ENCODE results near the gene PRSS56.

Gene PRSS56

DNA sequence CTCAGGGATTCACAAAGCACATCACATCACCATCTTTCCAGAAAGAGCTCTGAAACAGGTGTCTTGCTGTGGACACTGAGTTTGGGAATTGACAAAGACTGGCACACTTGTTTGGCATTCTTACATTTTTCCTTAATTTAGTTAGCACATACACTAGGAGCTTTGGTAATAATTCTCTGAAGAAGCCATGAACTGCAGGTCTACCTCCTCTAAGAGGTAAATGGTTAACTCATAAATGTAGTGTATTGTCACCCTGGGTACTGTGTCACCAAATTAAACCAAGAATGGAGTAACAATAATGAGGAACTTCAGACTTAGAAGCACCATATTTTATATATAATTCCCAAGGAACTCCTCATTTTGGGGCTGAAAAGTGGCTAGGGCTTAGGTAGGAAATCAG lies 52.9 kb downstream of the PRSS56 start:
- Histone ChIP-seq H3K36me3 (ENCODE audit: insufficient read depth, low read length) (peaks cover 68% of the 10 kb centered on the region), H3K9ac (ENCODE audit: low read length) (no peak overlapping the region)

GRCh38 chr2:232573771-232574435 lies 53.7 kb downstream of the PRSS56 start:
- Histone ChIP-seq H3K27me3 (ENCODE audit: control insufficient read depth in 1 of 2, insufficient read depth in 2 of 2, low read length in 2 of 2) (no peaks in the 10 kb centered on the region), H3K4me1 (ENCODE audit: insufficient read depth, low read length) (no peaks in the 10 kb centered on the region), H3K9me3 (ENCODE audit: low read length) (no peaks in the 10 kb centered on the region), H3K36me3 (ENCODE audit: insufficient read depth, low read length) (peaks cover 64% of the 10 kb centered on the region), H3K9ac (ENCODE audit: low read length) (no peak overlapping the region), H3K4me3 (ENCODE audit: low read depth in 1 of 2, low read length in 2 of 2) (no peak overlapping the region), H3K27ac (ENCODE audit: low read depth, low read length) (no peak overlapping the region)

More for the DNA sequence above, 52.9 kb downstream of the PRSS56 start:
- no peaks in the 10 kb centered on the region for H3K9me3 ChIP-seq (ENCODE audit: low read length)
- H3K4me1 ChIP-seq (ENCODE audit: insufficient read depth, low read length) = no peaks in the 10 kb centered on the region
- H3K27ac ChIP-seq (ENCODE audit: low read depth, low read length) = no peak overlapping the region
- no peaks in the 10 kb centered on the region for H3K27me3 ChIP-seq (ENCODE audit: control insufficient read depth in 1 of 2, insufficient read depth in 2 of 2, low read length in 2 of 2)
- no peak overlapping the region for H3K4me3 ChIP-seq (ENCODE audit: low read depth in 1 of 2, low read length in 2 of 2)

DNA sequence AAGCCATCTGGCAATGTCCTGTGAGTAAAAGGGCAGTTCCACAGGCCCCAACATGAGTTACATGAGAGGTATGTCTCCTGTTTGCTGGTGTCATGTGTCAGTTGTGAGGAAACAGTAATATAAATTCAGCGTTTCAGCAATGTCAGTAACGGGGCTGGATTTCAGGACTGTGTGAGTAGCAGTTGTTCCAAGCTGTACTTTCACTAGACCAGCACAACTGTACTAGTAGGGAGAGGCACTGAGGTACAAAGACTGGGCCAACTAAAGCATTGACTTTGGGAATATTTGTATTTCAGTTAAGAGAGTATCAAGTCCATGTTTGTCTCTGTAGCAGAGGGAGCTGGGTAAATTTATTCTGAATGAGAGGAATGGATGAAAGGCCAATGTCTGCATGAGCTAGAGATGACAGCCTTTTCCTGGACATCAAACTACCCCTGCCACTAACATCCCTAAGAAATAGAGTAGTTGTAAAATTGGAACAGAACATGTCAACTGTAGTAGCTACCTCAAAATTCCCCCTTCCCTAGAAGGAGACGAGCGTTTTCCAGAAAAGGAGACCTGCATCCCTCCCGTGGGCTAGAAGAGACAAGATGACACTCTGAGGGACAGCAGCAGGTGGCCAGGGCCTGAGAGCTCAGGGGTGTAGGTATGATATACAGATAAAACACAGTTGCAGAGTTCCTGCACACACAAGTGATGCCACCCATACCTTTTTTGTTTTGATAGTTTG lies 54.7 kb downstream of the PRSS56 start:
- Histone ChIP-seq H3K9ac (ENCODE audit: low read length) (no peak overlapping the region), H3K27me3 (ENCODE audit: control insufficient read depth in 1 of 2, insufficient read depth in 2 of 2, low read length in 2 of 2) (no peaks in the 10 kb centered on the region), H3K9me3 (ENCODE audit: low read length) (no peaks in the 10 kb centered on the region), H3K27ac (ENCODE audit: low read depth, low read length) (no peak overlapping the region), H3K4me1 (ENCODE audit: insufficient read depth, low read length) (no peaks in the 10 kb centered on the region), H3K4me3 (ENCODE audit: low read depth in 1 of 2, low read length in 2 of 2) (no peak overlapping the region), H3K36me3 (ENCODE audit: insufficient read depth, low read length) (peaks cover 55% of the 10 kb centered on the region)

Data from muscle layer of colon (tissue), 2 donors.